Measurements from ENCODE around the gene ZNF239.
"Not testable (repeated sequence)": the region's sequence is repeated elsewhere in the genome, so short reads cannot be mapped to it uniquely, and the experiment has no call there.

ZNF239 gene

DNA sequence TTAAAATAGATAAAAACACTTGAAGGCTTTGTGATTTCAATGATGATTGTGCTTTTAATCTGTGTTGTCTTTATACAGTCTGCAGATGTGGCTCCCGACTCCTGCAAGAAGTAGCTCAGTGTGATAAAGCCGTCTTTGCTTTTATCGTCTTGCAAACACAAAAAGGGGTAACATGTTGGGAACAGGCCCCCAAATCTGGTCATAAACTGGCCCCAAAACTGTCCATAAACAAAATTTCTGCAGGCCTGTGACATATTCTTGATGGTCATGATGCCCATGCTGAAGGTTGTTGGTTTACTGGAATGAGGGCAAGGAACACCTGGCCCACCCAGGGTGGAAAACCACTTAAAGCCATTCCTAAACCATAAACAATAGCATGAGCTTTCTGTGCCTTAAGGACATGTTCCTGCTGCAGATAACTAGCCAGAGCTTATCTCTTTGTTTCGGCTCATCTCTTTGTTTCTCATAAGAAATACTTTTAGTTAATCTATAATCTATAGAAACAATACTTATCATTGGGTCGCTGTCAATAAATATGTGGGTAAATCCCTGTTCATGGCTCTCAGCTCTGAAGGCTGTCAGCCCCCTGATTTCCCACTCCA, 17.0 kb upstream of the ZNF239 start:
- Histone ChIP-seq H3K27me3 (ENCODE audit: insufficient read depth, poor library complexity, severe bottlenecking) (no peaks in the 10 kb centered on the region), H3K27ac (replicated peaks) (no peak overlapping the region), H3K4me3 (replicated peaks; ENCODE audit: insufficient read depth, low read length) (no peak overlapping the region)
- no peak for DNase-seq (ENCODE audit: low read depth in 1 of 2, low spot score in 1 of 2)
- TF ChIP-seq POLR2AphosphoS5 (IDR thresholded peaks at IDR 0.05; ENCODE audit: low read depth), result no peak
- TF ChIP-seq, protein P1, sequence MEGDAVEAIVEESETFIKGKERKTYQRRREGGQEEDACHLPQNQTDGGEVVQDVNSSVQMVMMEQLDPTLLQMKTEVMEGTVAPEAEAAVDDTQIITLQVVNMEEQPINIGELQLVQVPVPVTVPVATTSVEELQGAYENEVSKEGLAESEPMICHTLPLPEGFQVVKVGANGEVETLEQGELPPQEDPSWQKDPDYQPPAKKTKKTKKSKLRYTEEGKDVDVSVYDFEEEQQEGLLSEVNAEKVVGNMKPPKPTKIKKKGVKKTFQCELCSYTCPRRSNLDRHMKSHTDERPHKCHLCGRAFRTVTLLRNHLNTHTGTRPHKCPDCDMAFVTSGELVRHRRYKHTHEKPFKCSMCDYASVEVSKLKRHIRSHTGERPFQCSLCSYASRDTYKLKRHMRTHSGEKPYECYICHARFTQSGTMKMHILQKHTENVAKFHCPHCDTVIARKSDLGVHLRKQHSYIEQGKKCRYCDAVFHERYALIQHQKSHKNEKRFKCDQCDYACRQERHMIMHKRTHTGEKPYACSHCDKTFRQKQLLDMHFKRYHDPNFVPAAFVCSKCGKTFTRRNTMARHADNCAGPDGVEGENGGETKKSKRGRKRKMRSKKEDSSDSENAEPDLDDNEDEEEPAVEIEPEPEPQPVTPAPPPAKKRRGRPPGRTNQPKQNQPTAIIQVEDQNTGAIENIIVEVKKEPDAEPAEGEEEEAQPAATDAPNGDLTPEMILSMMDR (IDR thresholded peaks at IDR 0.05; ENCODE audit: insufficient read depth, low read length), result no peak
- TF ChIP-seq, protein P2, sequence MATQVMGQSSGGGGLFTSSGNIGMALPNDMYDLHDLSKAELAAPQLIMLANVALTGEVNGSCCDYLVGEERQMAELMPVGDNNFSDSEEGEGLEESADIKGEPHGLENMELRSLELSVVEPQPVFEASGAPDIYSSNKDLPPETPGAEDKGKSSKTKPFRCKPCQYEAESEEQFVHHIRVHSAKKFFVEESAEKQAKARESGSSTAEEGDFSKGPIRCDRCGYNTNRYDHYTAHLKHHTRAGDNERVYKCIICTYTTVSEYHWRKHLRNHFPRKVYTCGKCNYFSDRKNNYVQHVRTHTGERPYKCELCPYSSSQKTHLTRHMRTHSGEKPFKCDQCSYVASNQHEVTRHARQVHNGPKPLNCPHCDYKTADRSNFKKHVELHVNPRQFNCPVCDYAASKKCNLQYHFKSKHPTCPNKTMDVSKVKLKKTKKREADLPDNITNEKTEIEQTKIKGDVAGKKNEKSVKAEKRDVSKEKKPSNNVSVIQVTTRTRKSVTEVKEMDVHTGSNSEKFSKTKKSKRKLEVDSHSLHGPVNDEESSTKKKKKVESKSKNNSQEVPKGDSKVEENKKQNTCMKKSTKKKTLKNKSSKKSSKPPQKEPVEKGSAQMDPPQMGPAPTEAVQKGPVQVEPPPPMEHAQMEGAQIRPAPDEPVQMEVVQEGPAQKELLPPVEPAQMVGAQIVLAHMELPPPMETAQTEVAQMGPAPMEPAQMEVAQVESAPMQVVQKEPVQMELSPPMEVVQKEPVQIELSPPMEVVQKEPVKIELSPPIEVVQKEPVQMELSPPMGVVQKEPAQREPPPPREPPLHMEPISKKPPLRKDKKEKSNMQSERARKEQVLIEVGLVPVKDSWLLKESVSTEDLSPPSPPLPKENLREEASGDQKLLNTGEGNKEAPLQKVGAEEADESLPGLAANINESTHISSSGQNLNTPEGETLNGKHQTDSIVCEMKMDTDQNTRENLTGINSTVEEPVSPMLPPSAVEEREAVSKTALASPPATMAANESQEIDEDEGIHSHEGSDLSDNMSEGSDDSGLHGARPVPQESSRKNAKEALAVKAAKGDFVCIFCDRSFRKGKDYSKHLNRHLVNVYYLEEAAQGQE (IDR thresholded peaks at IDR 0.05; ENCODE audit: insufficient replicate concordance, low read depth), result no peak
- no peak for TF ChIP-seq SPI1 (IDR thresholded peaks at IDR 0.05; ENCODE audit: borderline replicate concordance, low read depth)
- TF ChIP-seq GABPA (IDR thresholded peaks at IDR 0.05; ENCODE audit: low read depth), result no peak

DNA sequence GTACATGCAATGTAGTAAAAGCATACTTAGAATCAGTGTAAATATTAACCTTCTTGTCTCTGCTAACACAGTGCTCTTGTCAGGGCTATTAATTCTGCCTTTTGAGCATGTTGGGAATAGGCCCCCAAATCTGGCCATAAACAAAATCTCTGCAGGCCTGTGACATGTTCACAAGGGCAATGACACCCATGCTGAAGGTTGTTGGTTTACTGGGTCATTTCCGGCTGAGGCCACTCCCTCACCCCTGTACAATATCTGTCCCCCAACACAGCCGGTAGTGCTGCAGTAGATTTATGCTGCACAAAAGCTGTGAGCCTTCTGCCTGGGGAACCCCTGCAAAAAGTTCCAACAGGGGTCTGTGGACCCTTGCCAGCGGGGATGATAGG, 12.3 kb upstream of the ZNF239 start:
- not testable (repeated sequence) for H3K4me3 ChIP-seq (replicated peaks; ENCODE audit: insufficient read depth, low read length); H3K27me3 ChIP-seq (ENCODE audit: insufficient read depth, poor library complexity, severe bottlenecking); DNase-seq (ENCODE audit: low read depth in 1 of 2, low spot score in 1 of 2); H3K27ac ChIP-seq (replicated peaks)

DNA sequence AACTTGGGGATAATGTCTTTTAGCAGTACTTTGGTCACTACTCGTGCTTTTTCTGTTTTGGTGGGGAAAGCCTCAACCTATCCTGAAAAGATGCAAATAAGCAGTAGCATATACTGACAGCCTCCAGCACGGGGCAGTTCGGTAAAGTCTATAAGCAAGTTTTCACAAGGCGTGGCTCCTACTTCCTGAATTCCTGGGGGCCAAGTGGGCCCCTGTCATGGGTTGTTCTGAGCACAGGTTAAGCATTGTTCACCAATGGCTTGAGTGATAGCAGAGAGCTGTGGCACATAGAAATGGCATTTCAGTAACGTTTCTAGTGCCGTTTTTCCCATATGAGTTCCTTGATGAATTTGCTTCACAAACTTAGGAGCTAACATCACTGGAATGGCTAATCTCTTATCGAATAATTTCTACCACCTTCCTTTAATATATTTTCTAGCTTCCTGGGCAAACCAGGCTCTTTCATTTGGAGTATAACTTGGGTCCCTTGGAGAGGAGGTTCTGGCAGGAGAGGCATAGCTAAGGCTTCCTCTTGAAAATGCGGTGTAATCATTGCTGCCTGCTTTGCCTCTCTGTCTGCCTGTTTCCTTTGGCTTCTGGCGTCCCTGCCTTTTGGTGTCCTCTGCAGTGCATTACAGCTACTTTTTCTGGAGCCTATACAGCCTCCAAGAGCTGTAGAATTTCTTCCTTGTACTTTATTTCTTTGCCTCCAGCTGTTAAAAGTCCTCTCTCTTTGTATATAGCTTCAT, 11.7 kb upstream of the ZNF239 start:
- TF ChIP-seq, protein P2 (IDR thresholded peaks at IDR 0.05; ENCODE audit: insufficient replicate concordance, low read depth), result no peak
- TF ChIP-seq POLR2AphosphoS5 (IDR thresholded peaks at IDR 0.05; ENCODE audit: low read depth) (no peak), GABPA (IDR thresholded peaks at IDR 0.05; ENCODE audit: low read depth) (no peak), SPI1 (IDR thresholded peaks at IDR 0.05; ENCODE audit: borderline replicate concordance, low read depth) (no peak)
- TF ChIP-seq, protein P1 (IDR thresholded peaks at IDR 0.05; ENCODE audit: insufficient read depth, low read length), result no peak
- H3K27me3 ChIP-seq (ENCODE audit: insufficient read depth, poor library complexity, severe bottlenecking), result no peaks in the 10 kb centered on the region
- no peak for DNase-seq (ENCODE audit: low read depth in 1 of 2, low spot score in 1 of 2)
- no peak overlapping the region for H3K4me3 ChIP-seq (replicated peaks; ENCODE audit: insufficient read depth, low read length)
- no peak overlapping the region for H3K27ac ChIP-seq (replicated peaks)

DNA sequence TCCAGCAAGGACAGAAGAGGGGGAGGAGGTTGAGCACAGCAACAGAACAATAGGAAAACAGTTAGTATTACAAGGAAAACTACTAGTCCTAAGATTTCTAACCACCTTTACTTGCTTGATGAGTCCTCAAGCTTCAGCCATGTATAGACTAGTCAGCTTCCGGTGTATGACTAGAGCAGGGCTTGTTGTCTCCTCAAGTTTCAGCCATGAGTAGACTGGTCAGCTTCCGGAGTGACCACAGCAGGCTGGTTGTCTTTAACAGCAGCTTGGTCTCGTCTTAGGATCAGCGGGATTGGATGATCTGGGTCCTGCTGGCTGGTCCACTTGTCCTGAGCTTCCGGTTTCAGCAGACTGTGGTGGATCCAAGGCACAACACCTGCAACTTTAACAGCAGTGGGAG, 10.6 kb upstream of the ZNF239 start:
- TF ChIP-seq GABPA (IDR thresholded peaks at IDR 0.05; ENCODE audit: low read depth), result no peak
- TF ChIP-seq, protein P1 (IDR thresholded peaks at IDR 0.05; ENCODE audit: insufficient read depth, low read length), result no peak
- no peak for TF ChIP-seq SPI1 (IDR thresholded peaks at IDR 0.05; ENCODE audit: borderline replicate concordance, low read depth)
- no peak for TF ChIP-seq POLR2AphosphoS5 (IDR thresholded peaks at IDR 0.05; ENCODE audit: low read depth)
- Histone ChIP-seq H3K27ac (replicated peaks) (no peak overlapping the region), H3K27me3 (ENCODE audit: insufficient read depth, poor library complexity, severe bottlenecking) (no peaks in the 10 kb centered on the region), H3K4me3 (replicated peaks; ENCODE audit: insufficient read depth, low read length) (no peak overlapping the region)
- no peak for DNase-seq (ENCODE audit: low read depth in 1 of 2, low spot score in 1 of 2)
